Stimulated activated effector memory CD8-positive, alpha-beta T cell treated with anti-CD3 and anti-CD28 coated beads, Interleukin-12 subunit alpha, Interleukin-12 subunit beta, amount 100 ng/mL, for 72 hours (primary cell): ENCODE data around the gene UTS2R.
"Not testable (repeated sequence)": the region's sequence is repeated elsewhere in the genome, so short reads cannot be mapped to it uniquely, and the experiment has no call there.

Experiments
- ATAC-seq: fragments of 150-1000 bp; cut with Tn5 transposase; 2 replicates; pipeline ENCODE4 v1.10.0; 2021
- DNase-seq, 2 donors: peaks; one replicate each; pipeline ENCODE4 v3.0.0; 2021 to 2022; ENCODE audit warnings: low spot score in 2 of 2
- H3K27ac Mint-ChIP-seq: one replicate; pipeline ENCODE4 v1.8.0; 2022; ENCODE audit warnings: mild to moderate bottlenecking, mixed read lengths
- H3K36me3 Mint-ChIP-seq: one replicate; pipeline ENCODE4 v1.8.0; 2022; ENCODE audit warnings: mild to moderate bottlenecking, mixed read lengths
- H3K4me1 Mint-ChIP-seq: one replicate; pipeline ENCODE4 v1.8.0; 2022; ENCODE audit warnings: mixed read lengths
- H3K4me3 Mint-ChIP-seq: one replicate; pipeline ENCODE4 v1.8.0; 2022; ENCODE audit warnings: mild to moderate bottlenecking, mixed read lengths
- H3K9me3 Mint-ChIP-seq: one replicate; pipeline ENCODE4 v1.8.0; 2022; ENCODE audit warnings: mixed read lengths

The UTS2R gene

GRCh38 chr17:82345151-82345976 lies 26.2 kb upstream of the UTS2R start:
- Mint-ChIP-seq H3K4me1 (no peaks in the 10 kb centered on the region), H3K36me3 (no peaks in the 10 kb centered on the region), H3K27ac (no peak overlapping the region), H3K4me3 (no peak overlapping the region), H3K9me3 (no peaks in the 10 kb centered on the region)
- ATAC-seq (no peak), DNase-seq (no peak)

- DNase-seq (no peak), ATAC-seq (no peak)
- H3K9me3 Mint-ChIP-seq = no peaks in the 10 kb centered on the region
- H3K27ac Mint-ChIP-seq = no peak overlapping the region
- H3K4me1 Mint-ChIP-seq = no peaks in the 10 kb centered on the region
- H3K4me3 Mint-ChIP-seq = no peak overlapping the region
- H3K36me3 Mint-ChIP-seq = no peaks in the 10 kb centered on the region
Observed at GRCh38 chr17:82346342-82347300, 24.9 kb upstream of the UTS2R start.

- H3K27ac Mint-ChIP-seq, DNase-seq, H3K9me3 Mint-ChIP-seq, H3K36me3 Mint-ChIP-seq, H3K4me3 Mint-ChIP-seq, ATAC-seq, H3K4me1 Mint-ChIP-seq: not testable (repeated sequence)
Observed at GRCh38 chr17:82347994-82348393, 23.6 kb upstream of the UTS2R start.

GRCh38 chr17:82348434-82348833 lies 23.1 kb upstream of the UTS2R start:
- peaks cover 7% of the 10 kb centered on the region for H3K4me1 Mint-ChIP-seq
- H3K27ac Mint-ChIP-seq = no peak overlapping the region
- no peak for DNase-seq
- H3K36me3 Mint-ChIP-seq = no peaks in the 10 kb centered on the region
- H3K9me3 Mint-ChIP-seq = no peaks in the 10 kb centered on the region
- no peak overlapping the region for H3K4me3 Mint-ChIP-seq
- no peak for ATAC-seq

- peaks cover 7% of the 10 kb centered on the region for H3K4me1 Mint-ChIP-seq
- no peak overlapping the region for H3K27ac Mint-ChIP-seq
- no peaks in the 10 kb centered on the region for H3K36me3 Mint-ChIP-seq
- DNase-seq (no peak), ATAC-seq (no peak)
- no peaks in the 10 kb centered on the region for H3K9me3 Mint-ChIP-seq
- H3K4me3 Mint-ChIP-seq = no peak overlapping the region
Observed at GRCh38 chr17:82348866-82349265, 22.7 kb upstream of the UTS2R start.

- peaks cover 7% of the 10 kb centered on the region for H3K4me1 Mint-ChIP-seq
- no peak overlapping the region for H3K4me3 Mint-ChIP-seq
- no peaks in the 10 kb centered on the region for H3K36me3 Mint-ChIP-seq
- H3K27ac Mint-ChIP-seq = no peak overlapping the region
- DNase-seq (no peak), ATAC-seq (no peak)
- no peaks in the 10 kb centered on the region for H3K9me3 Mint-ChIP-seq
Observed at GRCh38 chr17:82349287-82349701, 22.3 kb upstream of the UTS2R start.

GRCh38 chr17:82350182-82351030 lies 21.2 kb upstream of the UTS2R start:
- no peak overlapping the region for H3K4me3 Mint-ChIP-seq
- ATAC-seq (peak; percentile 71), DNase-seq (no peak)
- H3K27ac Mint-ChIP-seq = no peak overlapping the region
- H3K9me3 Mint-ChIP-seq = no peaks in the 10 kb centered on the region
- H3K36me3 Mint-ChIP-seq = no peaks in the 10 kb centered on the region
- H3K4me1 Mint-ChIP-seq = peaks cover 7% of the 10 kb centered on the region

GRCh38 chr17:82351254-82351712 lies 20.3 kb upstream of the UTS2R start:
- Mint-ChIP-seq H3K4me1 (peaks cover 7% of the 10 kb centered on the region), H3K36me3 (no peaks in the 10 kb centered on the region), H3K4me3 (no peak overlapping the region), H3K27ac (no peak overlapping the region), H3K9me3 (no peaks in the 10 kb centered on the region)
- no peak for DNase-seq
- ATAC-seq = no peak

- peak; percentile 85 for ATAC-seq
- H3K4me3 Mint-ChIP-seq = no peak overlapping the region
- H3K27ac Mint-ChIP-seq = no peak overlapping the region
Observed at GRCh38 chr17:82351713-82352488, 19.7 kb upstream of the UTS2R start.

GRCh38 chr17:82353484-82353883 lies 18.1 kb upstream of the UTS2R start:
- Mint-ChIP-seq H3K36me3 (no peaks in the 10 kb centered on the region), H3K27ac (no peak overlapping the region), H3K4me1 (peaks cover 11% of the 10 kb centered on the region), H3K4me3 (no peak overlapping the region), H3K9me3 (no peaks in the 10 kb centered on the region)
- ATAC-seq (no peak), DNase-seq (no peak)

More at GRCh38 chr17:82351713-82352488, 19.7 kb upstream of the UTS2R start:
- Mint-ChIP-seq H3K4me1 (peaks cover 7% of the 10 kb centered on the region), H3K36me3 (no peaks in the 10 kb centered on the region), H3K9me3 (no peaks in the 10 kb centered on the region)
- peak; percentile 76 to 88 for DNase-seq

GRCh38 chr17:82354804-82355308 lies 16.7 kb upstream of the UTS2R start:
- H3K4me3 Mint-ChIP-seq = no peak overlapping the region
- no peaks in the 10 kb centered on the region for H3K9me3 Mint-ChIP-seq
- DNase-seq (no peak), ATAC-seq (no peak)
- H3K4me1 Mint-ChIP-seq = peaks cover 16% of the 10 kb centered on the region
- H3K36me3 Mint-ChIP-seq = no peaks in the 10 kb centered on the region
- H3K27ac Mint-ChIP-seq = no peak overlapping the region

- DNase-seq = no peak
- Mint-ChIP-seq H3K9me3 (no peaks in the 10 kb centered on the region), H3K4me1 (peaks cover 16% of the 10 kb centered on the region), H3K36me3 (no peaks in the 10 kb centered on the region), H3K27ac (no peak overlapping the region), H3K4me3 (no peak overlapping the region)
- no peak for ATAC-seq
Observed at GRCh38 chr17:82355770-82356427, 15.7 kb upstream of the UTS2R start.

- no peak for DNase-seq
- Mint-ChIP-seq H3K4me1 (peaks cover 14% of the 10 kb centered on the region), H3K4me3 (no peak overlapping the region), H3K27ac (no peak overlapping the region), H3K9me3 (no peaks in the 10 kb centered on the region), H3K36me3 (peaks cover 5% of the 10 kb centered on the region)
- no peak for ATAC-seq
Observed at GRCh38 chr17:82356845-82357355, 14.7 kb upstream of the UTS2R start.
